Ovary (tissue), 3 donors: ENCODE results near the gene NUMA1.

Experiments
- CTCF ChIP-seq, 3 donors: fragments of 450-650 bp in 2 of 3; fragments of 200-600 bp in 1 of 3; IDR thresholded peaks; one replicate each; pipeline versions ENCODE4 v1.5.1 to v1.8.0; 2016 to 2022; ENCODE audit warnings: antibody characterized with exemption in 3 of 3, mild to moderate bottlenecking in 1 of 3
- POLR2A ChIP-seq: fragments of 450-650 bp; IDR thresholded peaks from one replicate; pipeline ENCODE4 v1.6.1; 2017; ENCODE audit warnings: antibody characterized with exemption, mild to moderate bottlenecking, moderate library complexity
- donor health status: DM: no; HTN: no; CAD: no.

- no peak for TF ChIP-seq CTCF (IDR thresholded peaks at IDR 0.05)
- no peak for TF ChIP-seq POLR2A
Observed at GRCh38 chr11:72100009-72100408, 19.7 kb upstream of the NUMA1 start.
